Skeletal muscle tissue (tissue), 4 donors: ENCODE data around the gene UBE4B. TPM values are rescaled to one million over a fixed set of nuclear protein-coding genes. Genes with fewer than 3 reads are reported as not detected.
"Not testable (repeated sequence)": the region's sequence is repeated elsewhere in the genome, so short reads cannot be mapped to it uniquely, and the experiment has no call there.

Source experiments
- H3K27ac ChIP-seq: one replicate; pipeline ENCODE4 v1.7.0; 2013; ENCODE audit warnings: mild to moderate bottlenecking, low read depth, low read length, inconsistent platforms
- H3K27me3 ChIP-seq, 3 donors: one replicate each; pipeline ENCODE4 v1.7.0; 2013; ENCODE audit warnings: low read length in 3 of 3; ENCODE audit not compliant: control insufficient read depth in 3 of 3, insufficient read depth in 3 of 3
- H3K36me3 ChIP-seq, 3 donors: one replicate each; pipeline ENCODE4 v1.7.0; 2013; ENCODE audit warnings: low read length in 3 of 3; ENCODE audit not compliant: control insufficient read depth in 3 of 3, insufficient read depth in 3 of 3
- H3K4me1 ChIP-seq, 3 donors: one replicate each; pipeline ENCODE4 v1.7.0; 2013; ENCODE audit warnings: low read length in 3 of 3, mild to moderate bottlenecking in 3 of 3; ENCODE audit not compliant: control insufficient read depth in 3 of 3, insufficient read depth in 3 of 3
- H3K4me3 ChIP-seq, 3 donors: one replicate each; pipeline ENCODE4 v1.7.0; 2013; ENCODE audit warnings: low read length in 3 of 3
- H3K9ac ChIP-seq, 3 donors: one replicate each; pipeline ENCODE4 v1.7.0; 2013; ENCODE audit warnings: low read length in 3 of 3, mild to moderate bottlenecking in 3 of 3, moderate library complexity in 2 of 3, low read depth in 1 of 3
- H3K9me3 ChIP-seq, 3 donors: one replicate each; pipeline ENCODE4 v1.7.0; 2013; ENCODE audit warnings: low read length in 3 of 3; ENCODE audit not compliant: control insufficient read depth in 3 of 3
- total RNA-seq: library from RNA; depleted of rRNA; stranded (reverse); fragments of >200 nt; gene quantifications from one replicate; pipeline ENCODE4 v1.2.3, GENCODE V29; 2014
- donor health status: Osteomylitis.

The UBE4B gene
- total RNA-seq, 1 donor from 2014 or later: 25.1 TPM

- no peak overlapping the region for H3K4me3 ChIP-seq
- H3K9ac ChIP-seq: no peak overlapping the region
- H3K27ac ChIP-seq: peak overlapping the region; percentile 82
- H3K9me3 ChIP-seq: no peaks in the 10 kb centered on the region
- H3K27me3 ChIP-seq: no peaks in the 10 kb centered on the region
- H3K36me3 ChIP-seq: peaks cover 26 to 41% (median 38%) of the 10 kb centered on the region in 3 donors
- H3K4me1 ChIP-seq: peaks cover 17 to 29% (median 24%) of the 10 kb centered on the region in 3 donors
These were observed 73.5 kb downstream of the UBE4B start for GRCh38 chr1:10106241-10106640.

GRCh38 chr1:10106756-10107475 is 74.2 kb downstream of the UBE4B start:
- H3K27ac ChIP-seq: peak overlapping the region; percentile 82
- H3K4me3 ChIP-seq: no peak overlapping the region
- no peak overlapping the region for H3K9ac ChIP-seq
- H3K4me1 ChIP-seq: peaks cover 17 to 29% (median 24%) of the 10 kb centered on the region in 3 donors
- H3K27me3 ChIP-seq: no peaks in the 10 kb centered on the region
- no peaks in the 10 kb centered on the region for H3K9me3 ChIP-seq
- H3K36me3 ChIP-seq: peaks cover 27 to 39% (median 39%) of the 10 kb centered on the region in 3 donors

GRCh38 chr1:10107476-10107847 is 74.7 kb downstream of the UBE4B start:
- not testable (repeated sequence) for H3K27me3 ChIP-seq, H3K4me3 ChIP-seq, H3K9ac ChIP-seq, H3K9me3 ChIP-seq
- Histone ChIP-seq H3K4me1 (peaks cover 17 to 29% (median 24%) of the 10 kb centered on the region in 3 donors), H3K36me3 (peaks cover 27 to 40% (median 36%) of the 10 kb centered on the region in 3 donors), H3K27ac (peak overlapping the region; percentile 82)

- Histone ChIP-seq H3K27me3 (no peaks in the 10 kb centered on the region), H3K9ac (peak overlapping the region in 2 of 3 donors; percentile 18 to 54), H3K36me3 (peaks cover 21 to 41% (median 34%) of the 10 kb centered on the region in 3 donors), H3K4me3 (peak overlapping the region in 2 of 3 donors; percentile 0 to 4), H3K4me1 (peaks cover 17 to 29% (median 24%) of the 10 kb centered on the region in 3 donors), H3K9me3 (no peaks in the 10 kb centered on the region), H3K27ac (peak overlapping the region; percentile 82)
These were observed 75.4 kb downstream of the UBE4B start for GRCh38 chr1:10108134-10108663.

- Histone ChIP-seq H3K27ac (peak overlapping the region; percentile 82), H3K36me3 (peaks cover 17 to 37% (median 34%) of the 10 kb centered on the region in 3 donors), H3K4me1 (peaks cover 17 to 29% (median 24%) of the 10 kb centered on the region in 3 donors), H3K4me3 (peak overlapping the region in 1 of 3 donors; percentile 0), H3K9me3 (no peaks in the 10 kb centered on the region), H3K9ac (peak overlapping the region in 2 of 3 donors; percentile 18 to 54), H3K27me3 (no peaks in the 10 kb centered on the region)
These were observed 76.4 kb downstream of the UBE4B start for GRCh38 chr1:10108948-10109708.

GRCh38 chr1:10113501-10113900 is 80.7 kb downstream of the UBE4B start:
- Histone ChIP-seq H3K36me3 (peaks cover 6 to 37% (median 26%) of the 10 kb centered on the region in 3 donors), H3K9ac (no peak overlapping the region), H3K27ac (no peak overlapping the region), H3K4me3 (no peak overlapping the region), H3K9me3 (no peaks in the 10 kb centered on the region), H3K4me1 (peaks cover 8% of the 10 kb centered on the region in 3 donors), H3K27me3 (no peaks in the 10 kb centered on the region)

- Histone ChIP-seq H3K36me3 (peaks cover 10 to 43% (median 32%) of the 10 kb centered on the region in 3 donors), H3K27me3 (no peaks in the 10 kb centered on the region), H3K27ac (no peak overlapping the region), H3K9ac (no peak overlapping the region), H3K4me3 (no peak overlapping the region), H3K4me1 (no peaks in the 10 kb centered on the region), H3K9me3 (no peaks in the 10 kb centered on the region)
These were observed 82.0 kb downstream of the UBE4B start for GRCh38 chr1:10114746-10115145.

- Histone ChIP-seq H3K4me1 (no peaks in the 10 kb centered on the region), H3K9me3 (no peaks in the 10 kb centered on the region), H3K27ac (no peak overlapping the region), H3K36me3 (peaks cover 12 to 46% (median 35%) of the 10 kb centered on the region in 3 donors), H3K27me3 (no peaks in the 10 kb centered on the region), H3K9ac (no peak overlapping the region), H3K4me3 (no peak overlapping the region)
These were observed 84.4 kb downstream of the UBE4B start for GRCh38 chr1:10117132-10117531.

GRCh38 chr1:10117865-10118264 is 85.1 kb downstream of the UBE4B start:
- Histone ChIP-seq H3K9me3 (no peaks in the 10 kb centered on the region), H3K36me3 (peaks cover 12 to 44% (median 38%) of the 10 kb centered on the region in 3 donors), H3K9ac (no peak overlapping the region), H3K4me1 (no peaks in the 10 kb centered on the region), H3K4me3 (no peak overlapping the region), H3K27ac (peak overlapping the region; percentile 13), H3K27me3 (no peaks in the 10 kb centered on the region)
